NCI-H1930 (cell line): ENCODE results near the gene SCN7A.
"Not testable (repeated sequence)": the region's sequence is repeated elsewhere in the genome, so short reads cannot be mapped to it uniquely, and the experiment has no call there.

Source experiments
- DNase-seq, 2 experiments: peaks; one replicate each; lab custom pipeline; 2025; lab: John Stamatoyannopoulos, UW

SCN7A gene

GRCh38 chr2:166494140-166494624 lies at the start of gene SCN7A:
Gene SCN7A (minus strand): TSS chr2:166494249. CDS start chr2:166477696, 16,553 bp downstream.
- DNase-seq, result no peak

GRCh38 chr2:166539340-166540162 lies 45.5 kb upstream of the SCN7A start:
- DNase-seq, result peak; percentile 37 to 49

GRCh38 chr2:166536111-166536510 lies 42.1 kb upstream of the SCN7A start:
- no peak for DNase-seq

- no peak for DNase-seq
Observed at GRCh38 chr2:166521155-166521554, 27.1 kb upstream of the SCN7A start.

- DNase-seq, result no peak
Observed at GRCh38 chr2:166520604-166521003, 26.6 kb upstream of the SCN7A start.

- DNase-seq, result no peak
Observed at GRCh38 chr2:166519391-166519962, 25.4 kb upstream of the SCN7A start.

GRCh38 chr2:166518634-166519390 lies 24.8 kb upstream of the SCN7A start:
- DNase-seq, result no peak

- DNase-seq, result no peak
Observed at GRCh38 chr2:166517533-166518061, 23.5 kb upstream of the SCN7A start.

- DNase-seq, result no peak
Observed at GRCh38 chr2:166516712-166517303, 22.8 kb upstream of the SCN7A start.

GRCh38 chr2:166513952-166514351 lies 19.9 kb upstream of the SCN7A start:
- no peak for DNase-seq

GRCh38 chr2:166499281-166499680 lies 5.2 kb upstream of the SCN7A start:
- no peak for DNase-seq

- DNase-seq, result no peak
Observed at GRCh38 chr2:166491461-166491860, 2.6 kb downstream of the SCN7A start.

- DNase-seq, result no peak
Observed at GRCh38 chr2:166487171-166487570, 6.9 kb downstream of the SCN7A start.

GRCh38 chr2:166485558-166486178 lies 8.4 kb downstream of the SCN7A start:
- DNase-seq, result no peak

GRCh38 chr2:166472332-166472731 lies 21.7 kb downstream of the SCN7A start:
- DNase-seq, result no peak

- no peak for DNase-seq
Observed at GRCh38 chr2:166468124-166469024, 25.7 kb downstream of the SCN7A start.

GRCh38 chr2:166464187-166464586 lies 29.9 kb downstream of the SCN7A start:
- DNase-seq, result no peak

- DNase-seq, result no peak
Observed at GRCh38 chr2:166463640-166464039, 30.4 kb downstream of the SCN7A start.

- no peak for DNase-seq
Observed at GRCh38 chr2:166458674-166459073, 35.4 kb downstream of the SCN7A start.

GRCh38 chr2:166455823-166456222 lies 38.2 kb downstream of the SCN7A start:
- DNase-seq, result not testable (repeated sequence)
